ENCODE results near the gene ISX.

ISX gene

DNA sequence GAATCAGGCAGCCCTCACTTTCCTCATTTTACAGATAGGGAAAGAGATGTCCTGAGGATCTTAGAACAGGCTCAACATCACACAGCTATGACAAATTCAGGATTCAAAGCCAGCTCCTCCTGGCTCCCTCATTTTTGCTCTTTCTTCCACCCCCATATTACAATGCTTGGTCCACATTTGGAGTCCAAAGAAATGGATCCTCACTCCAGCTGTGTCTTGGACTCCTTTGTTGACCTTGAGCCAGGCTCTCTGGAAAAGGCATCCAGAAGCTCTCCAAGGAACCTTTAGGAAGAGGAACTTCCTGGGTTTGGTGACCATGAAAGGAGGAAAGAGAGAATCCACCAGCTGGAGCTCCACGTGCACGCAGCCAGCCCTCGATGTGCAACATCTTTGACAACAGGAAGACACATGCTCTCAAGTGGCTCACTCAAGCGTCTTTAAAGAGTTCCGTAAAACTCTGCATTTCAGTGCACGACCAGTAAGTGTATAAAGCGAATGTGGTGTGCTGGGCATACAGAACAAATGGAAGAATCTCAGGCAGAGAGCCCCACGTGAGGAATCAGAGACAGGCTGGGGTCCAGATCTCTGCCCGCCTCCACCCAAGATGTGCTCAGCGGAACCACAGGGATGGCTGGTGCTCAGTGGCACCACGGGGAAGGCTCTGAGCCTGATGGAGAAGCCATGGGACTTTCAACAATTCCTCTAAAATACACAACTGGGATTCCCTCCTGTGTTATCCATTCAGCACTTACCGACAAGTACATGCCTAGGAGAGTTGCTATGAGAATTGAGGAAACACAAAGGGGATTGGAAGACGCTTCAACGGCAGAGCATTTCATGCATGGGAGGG, 48.4 kb downstream of the ISX start:
- no peak for DNase-seq

DNA sequence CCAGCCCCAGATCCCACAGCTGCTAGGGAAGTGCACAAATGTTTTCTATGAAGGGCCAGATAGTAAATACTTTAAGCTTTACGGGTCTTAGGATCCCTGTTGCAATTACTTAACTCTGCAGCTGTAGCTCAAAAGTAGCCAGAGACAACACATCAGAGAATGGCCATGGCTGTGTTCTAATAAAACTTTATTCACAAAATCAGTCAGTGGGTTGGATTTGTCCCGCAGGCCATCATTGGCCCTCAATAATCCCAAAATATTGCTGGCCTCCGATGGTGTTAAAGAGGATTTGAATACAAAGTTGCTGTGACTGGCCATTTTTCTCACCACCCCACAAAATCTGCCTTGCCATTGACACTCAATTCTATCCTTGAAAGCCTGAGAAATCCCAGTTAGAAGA, 49.6 kb downstream of the ISX start:
- no peak for DNase-seq

DNA sequence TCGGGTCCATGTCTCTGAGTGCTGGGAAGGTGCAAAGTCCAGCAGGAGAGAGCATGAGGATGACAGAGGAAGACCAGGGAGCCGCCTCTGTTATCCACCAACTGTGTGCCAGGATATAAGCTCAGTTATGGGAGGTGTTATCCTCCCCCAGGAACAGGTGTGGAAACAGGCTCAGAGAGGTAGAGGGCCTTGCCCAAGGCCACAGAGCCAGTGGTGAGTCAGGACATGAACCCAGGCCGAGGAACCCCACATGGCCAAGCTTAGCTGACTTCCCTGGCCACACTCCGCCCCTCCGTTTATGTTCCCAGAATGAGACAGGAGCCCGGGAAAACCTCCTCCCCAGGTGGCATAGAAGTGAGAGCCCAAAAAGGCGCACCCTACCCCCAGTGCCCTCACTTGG, 50.3 kb downstream of the ISX start:
- DNase-seq, result no peak

DNA sequence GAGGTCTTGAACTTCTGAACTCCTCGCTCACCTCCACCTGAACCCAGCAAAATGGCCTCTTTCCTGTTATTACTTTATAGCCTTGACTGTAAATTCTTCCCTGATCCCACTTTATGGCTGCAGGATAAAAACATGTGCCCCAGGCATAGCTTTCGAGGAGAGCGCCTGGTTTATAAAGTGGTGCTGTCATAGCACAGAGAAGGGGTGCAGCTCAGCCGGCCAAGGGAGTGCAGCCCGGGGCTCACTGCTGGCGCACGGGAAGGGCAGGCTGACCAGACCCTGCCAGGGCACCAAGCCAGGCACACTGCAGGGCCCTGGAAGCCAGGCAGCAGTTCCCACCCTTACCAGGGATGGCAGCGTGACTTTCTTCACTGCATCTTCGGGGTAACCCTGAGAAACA, 50.9 kb downstream of the ISX start:
- no peak for DNase-seq

DNA sequence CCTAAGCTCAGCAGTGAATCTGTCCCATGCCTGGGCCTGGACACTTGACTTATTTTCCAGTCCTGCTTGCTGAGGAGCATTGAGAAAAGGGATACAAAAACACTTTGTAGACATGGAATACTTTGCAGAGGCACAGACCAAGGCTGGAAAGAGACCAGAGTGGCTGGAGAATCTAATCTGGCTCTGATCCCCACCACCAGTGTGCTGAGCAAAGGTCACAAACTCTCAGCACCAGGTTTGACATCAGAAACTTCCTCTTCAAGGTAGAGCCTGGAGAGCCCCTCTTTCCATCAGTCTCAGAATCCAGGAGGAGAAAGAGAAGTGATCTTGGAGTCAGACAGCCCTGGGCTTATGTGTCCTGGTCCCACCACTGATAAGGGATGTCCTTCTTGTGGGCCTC, 53.5 kb downstream of the ISX start:
- DNase-seq, result no peak

DNA sequence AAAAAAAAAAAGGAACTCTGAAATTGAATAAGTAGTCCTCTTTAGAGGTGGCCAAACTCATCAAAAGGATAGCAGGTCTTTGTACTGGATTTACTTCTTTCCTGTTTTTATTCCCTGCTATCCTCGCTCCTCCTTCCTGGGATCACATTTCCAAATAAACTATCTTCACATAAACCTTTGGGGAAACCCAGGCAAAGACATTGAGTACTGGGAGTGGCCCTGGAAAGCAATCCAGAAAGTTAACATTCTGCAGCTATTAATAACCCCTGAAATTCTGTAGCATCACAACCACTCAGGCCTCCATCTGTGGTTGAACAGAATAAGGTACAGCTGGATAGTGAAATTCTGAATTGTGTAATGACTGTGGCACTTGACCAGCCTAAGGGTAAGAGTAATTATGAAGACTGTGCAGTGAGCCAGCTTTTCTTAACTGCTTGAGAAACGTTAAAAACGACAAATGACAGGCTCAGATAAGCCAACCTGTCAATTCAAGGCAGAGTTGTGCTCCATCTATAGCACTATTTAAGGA, 58.8 kb downstream of the ISX start:
- DNase-seq, result no peak

DNA sequence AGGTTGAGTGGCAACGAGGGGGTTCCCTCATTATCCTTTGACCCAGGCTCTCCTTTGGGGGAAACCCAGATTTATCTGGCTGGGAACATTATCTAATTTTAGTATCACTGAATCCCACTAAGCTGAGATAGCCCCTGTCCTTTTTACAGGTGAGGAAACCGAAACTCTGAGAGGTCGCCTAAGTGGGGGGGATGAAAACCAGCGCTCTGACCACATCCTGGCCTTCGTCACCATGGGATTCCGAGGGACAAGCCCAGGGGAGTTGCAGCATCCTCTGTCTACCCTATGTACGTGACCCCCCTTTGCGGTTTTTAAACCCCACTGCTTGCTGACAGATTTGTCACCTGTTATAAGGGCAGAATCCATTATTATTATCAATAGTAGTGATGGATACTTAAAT, 61.0 kb downstream of the ISX start:
- no peak for DNase-seq

DNA sequence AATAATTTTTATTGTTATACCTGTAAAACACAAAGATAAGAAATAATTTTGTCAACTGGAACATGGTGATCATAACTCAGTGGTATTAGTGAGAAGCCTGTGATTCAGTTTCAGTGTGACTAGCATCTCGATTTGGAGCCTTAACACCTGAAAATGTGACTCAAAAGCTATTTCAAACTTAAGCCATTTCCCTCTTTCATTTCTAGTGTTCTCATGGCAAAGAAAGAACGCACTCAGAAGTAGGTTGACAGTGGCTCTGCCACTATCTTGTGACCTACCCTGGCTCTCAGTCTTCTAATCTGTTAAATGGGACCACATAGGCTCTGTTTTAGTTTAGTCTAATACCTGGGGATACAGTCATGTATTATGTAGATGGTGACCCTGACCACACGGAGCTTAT, 62.7 kb downstream of the ISX start:
- no peak for DNase-seq

DNA sequence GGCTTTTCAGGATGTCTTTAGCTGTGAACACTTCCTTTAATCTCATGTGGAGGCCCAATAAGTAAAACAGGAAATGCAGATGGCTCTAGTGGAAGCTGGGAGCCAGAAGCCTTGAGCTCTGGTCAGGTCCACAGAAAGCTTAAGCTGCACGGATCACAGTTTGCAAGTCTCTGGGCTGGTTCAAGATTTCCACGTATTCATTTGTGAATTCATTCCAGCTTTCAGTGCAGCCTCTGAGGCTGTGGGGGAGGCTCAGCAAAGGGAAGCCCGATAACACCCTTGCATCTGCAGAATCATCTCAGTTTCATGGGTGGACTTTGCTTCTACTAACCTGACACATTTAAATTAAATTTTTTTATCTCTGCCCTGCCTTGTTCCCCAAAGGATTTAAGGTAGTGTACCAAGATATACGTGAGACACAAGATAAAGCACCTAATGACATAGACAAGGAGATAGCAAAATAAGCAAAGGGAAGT, 65.6 kb downstream of the ISX start:
- DNase-seq, result no peak

DNA sequence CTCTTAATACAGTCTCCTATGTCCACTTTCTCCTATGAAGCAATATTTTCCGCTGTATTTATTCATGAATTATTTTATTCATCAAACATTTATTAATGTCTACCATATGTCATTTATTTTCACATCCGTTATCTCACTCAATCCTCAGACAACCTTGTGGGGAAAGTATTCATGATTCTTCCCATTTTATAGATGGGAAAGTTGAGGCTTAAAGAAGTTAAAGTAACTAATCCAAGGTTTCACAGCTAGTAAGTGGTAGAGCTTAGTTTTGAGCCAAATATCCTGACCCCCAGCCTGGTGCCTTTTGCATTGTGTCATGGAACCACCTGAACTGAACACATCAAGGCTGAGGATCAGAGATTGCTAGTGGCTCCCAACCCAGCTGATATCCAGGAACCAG, 66.6 kb downstream of the ISX start:
- DNase-seq, result no peak

DNA sequence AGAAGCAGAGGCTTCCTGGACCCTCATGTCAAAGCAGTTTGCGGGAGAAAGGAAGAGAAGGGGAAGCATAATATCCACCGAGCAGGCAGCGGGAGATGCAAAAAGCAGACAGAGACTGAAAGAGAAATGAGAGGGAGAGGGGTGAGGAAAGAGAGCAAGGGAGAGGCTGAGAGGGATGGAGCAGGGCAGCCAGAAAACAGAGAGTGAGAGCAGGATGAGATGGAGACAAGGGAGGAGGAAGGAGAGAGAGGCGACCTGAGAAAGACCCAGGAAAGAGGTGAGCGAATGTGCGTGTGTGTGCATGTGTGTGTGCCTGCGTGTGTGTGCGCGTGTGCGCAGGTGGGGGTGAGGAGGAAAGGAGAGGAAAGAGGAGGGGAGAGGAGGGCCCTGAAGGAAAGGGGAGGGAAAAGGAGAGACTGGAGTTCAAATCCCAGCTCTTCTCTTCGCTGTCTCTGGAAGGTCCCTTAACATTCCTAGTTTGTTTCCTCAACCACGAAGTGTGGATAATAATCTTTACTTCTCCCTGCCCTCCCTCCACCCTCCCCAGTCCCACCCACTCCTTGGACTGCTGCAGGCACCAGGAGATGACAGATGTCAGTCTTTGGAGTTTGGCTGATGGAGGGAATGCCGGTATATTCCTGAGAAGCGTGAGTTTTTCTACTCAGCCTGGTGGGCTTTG, 67.9 kb downstream of the ISX start:
- DNase-seq, result no peak

DNA sequence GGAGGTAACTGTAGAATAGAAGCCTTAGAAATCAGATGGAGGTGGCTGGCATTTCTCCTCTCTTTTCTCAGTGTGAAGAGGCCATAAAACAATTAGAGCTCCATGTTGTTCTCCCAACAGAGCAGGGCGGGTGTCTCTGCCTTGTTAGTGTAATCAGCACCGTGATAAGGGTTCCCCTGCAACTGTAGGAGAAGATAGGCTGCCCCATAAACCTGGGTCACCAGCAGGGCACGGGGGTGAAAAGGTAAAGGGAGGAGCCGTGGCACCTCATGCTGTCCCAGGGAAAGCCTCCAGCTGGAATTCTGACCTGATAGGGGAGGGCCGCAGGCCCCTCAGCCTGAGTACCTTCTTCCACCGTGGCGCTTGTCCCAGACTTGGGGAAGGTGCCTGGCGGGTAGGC, 68.7 kb downstream of the ISX start:
- DNase-seq, result no peak

DNA sequence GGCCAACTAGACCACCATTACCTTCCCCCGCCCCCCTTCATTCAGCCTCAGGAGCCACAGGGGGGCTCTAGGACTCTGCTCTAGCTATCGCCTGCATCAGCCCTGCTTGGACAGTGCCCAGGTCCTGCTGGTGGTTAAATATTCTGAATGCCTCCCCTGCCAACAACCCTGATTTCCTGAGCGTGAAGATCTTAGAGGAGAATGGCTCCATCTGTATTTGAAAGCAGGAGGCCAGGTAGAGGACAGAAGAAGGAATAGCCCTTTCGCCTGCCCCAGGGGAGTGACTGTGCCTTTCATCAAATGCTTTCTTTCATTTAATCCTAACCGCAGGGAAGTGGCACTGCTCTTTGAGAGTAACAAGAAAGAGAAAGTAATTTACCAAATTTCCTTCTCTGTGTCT, 69.2 kb downstream of the ISX start:
- DNase-seq, result no peak

Measured in stimulated activated CD4-positive, alpha-beta T cell treated with anti-CD3 and anti-CD28 coated beads, Interleukin-4, amount 100 ng/mL, for 1 hour (primary cell).